A549 treated with AZD2906 at 1 μM for 4 hours (cell line): Measurements from ENCODE around the gene ODAPH. TPM values are rescaled to one million over a fixed set of nuclear protein-coding genes. Genes with fewer than 3 reads are reported as not detected.

ENCODE experiments used
- total RNA-seq: library from RNA; stranded (reverse); fragments of 200-300 nt; extraction: Qiagen RNA extraction; gene quantifications from 5 replicates; pipeline ENCODE4 v1.2.3, GENCODE V29; 2022

Gene ODAPH
- total RNA-seq, result 0.05 TPM in 1 of 5 replicates, not detected in the others

GRCh38 chr4:75555294-75556164 lies at the start of gene ODAPH:
ODAPH (plus strand) TSS chr4:75556066; CDS start chr4:75556083, 17 bp downstream.

GRCh38 chr4:75514131-75514948 lies 41.5 kb upstream of the ODAPH start, which contains the start of the genes RCHY1 and THAP6:
RCHY1 (minus strand) TSS chr4:75514403; CDS start chr4:75514286, 117 bp downstream.
THAP6 (plus strand) TSS chr4:75514473; CDS start chr4:75515453, 980 bp downstream.

Other genes with a start within 250 kb of the ODAPH start
- gene RCHY1, start 41.7 kb upstream of the ODAPH start, total RNA-seq, result 13.9 to 20.0 TPM (median 15.8 TPM) in 5 replicates
- gene THAP6, start 41.6 kb upstream of the ODAPH start, total RNA-seq, result 4.2 to 5.7 TPM (median 5.5 TPM) in 5 replicates
- gene CDKL2, start 74.5 kb downstream of the ODAPH start, total RNA-seq, result 0.53 to 0.90 TPM (median 0.82 TPM) in 5 replicates
- 64.5 to 106 TPM (median 73.4 TPM) in 5 replicates for gene G3BP2, start 117.3 kb downstream of the ODAPH start, total RNA-seq
- 18.1 to 25.5 TPM (median 21.7 TPM) in 5 replicates for gene USO1, start 168.5 kb downstream of the ODAPH start, total RNA-seq